Inflammatory macrophage treated with lipopolysaccharide for 1 hour (primary cell): ENCODE data around the gene COMTD1.
"Not testable (repeated sequence)": the region's sequence is repeated elsewhere in the genome, so short reads cannot be mapped to it uniquely, and the experiment has no call there.

ENCODE experiments used
- DNase-seq, 2 donors: peaks; one replicate each; pipeline ENCODE4 v3.0.0-alpha.2; 2020 to 2022

The COMTD1 gene

DNA sequence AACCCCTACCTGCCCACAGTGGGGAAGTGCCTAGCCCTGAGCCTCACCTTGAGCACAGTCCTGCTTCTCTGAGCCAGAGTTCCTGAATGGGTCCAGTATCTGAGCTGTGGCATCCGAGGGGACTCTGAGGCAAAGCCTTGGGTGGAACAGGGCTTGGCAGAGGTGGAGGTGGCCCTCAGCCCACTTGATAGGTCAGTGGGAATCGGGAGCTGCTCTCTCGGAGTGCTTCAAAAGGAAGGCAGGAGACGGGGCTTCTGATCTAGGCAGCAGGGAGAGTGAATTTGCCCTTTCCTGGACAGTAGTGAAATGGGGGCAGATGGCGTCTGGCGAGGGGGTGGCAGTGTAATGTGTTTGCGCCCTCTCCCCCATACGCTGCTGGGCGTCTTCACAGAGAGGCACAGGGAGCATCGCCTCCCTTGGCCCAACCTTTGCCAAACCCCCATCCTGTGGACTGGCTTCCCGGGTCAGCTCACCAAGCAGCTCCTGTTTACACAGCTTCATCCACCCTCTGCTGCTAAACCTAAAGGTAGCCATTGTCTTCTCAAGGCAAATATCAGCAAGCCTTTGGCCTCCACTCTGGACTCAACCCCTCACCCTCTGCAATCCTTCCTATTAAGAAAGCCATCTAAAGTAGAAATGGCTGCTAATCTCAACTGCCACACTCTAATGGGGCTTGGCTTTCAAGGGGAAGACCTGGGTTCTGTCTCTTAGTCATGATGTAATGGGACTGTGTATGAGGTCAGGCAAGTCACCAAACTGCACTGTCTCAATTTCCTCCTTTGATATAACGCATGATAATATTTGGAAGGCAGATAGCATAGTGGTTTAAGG, 46.3 kb downstream of the COMTD1 start:
- no peak for DNase-seq

DNA sequence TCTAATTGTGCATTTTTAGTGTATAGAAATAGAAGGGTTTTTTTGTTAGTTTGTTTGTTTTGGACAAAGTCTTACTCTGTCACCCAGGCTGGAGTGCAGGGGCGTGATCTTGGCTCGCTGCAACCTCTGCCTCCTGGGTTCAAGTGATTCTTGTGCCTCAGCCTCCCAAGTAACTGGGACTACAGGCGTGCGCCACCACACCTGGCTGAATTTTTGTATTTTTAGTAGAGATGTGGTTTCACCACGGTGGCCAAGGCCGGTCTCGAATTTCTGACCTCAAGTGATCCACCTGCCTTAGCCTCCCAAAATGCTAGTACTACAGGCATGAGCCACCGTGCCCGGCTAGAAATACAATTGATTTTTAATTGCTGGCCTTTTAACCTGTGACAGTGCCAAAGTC, 47.2 kb downstream of the COMTD1 start:
- DNase-seq = not testable (repeated sequence)

DNA sequence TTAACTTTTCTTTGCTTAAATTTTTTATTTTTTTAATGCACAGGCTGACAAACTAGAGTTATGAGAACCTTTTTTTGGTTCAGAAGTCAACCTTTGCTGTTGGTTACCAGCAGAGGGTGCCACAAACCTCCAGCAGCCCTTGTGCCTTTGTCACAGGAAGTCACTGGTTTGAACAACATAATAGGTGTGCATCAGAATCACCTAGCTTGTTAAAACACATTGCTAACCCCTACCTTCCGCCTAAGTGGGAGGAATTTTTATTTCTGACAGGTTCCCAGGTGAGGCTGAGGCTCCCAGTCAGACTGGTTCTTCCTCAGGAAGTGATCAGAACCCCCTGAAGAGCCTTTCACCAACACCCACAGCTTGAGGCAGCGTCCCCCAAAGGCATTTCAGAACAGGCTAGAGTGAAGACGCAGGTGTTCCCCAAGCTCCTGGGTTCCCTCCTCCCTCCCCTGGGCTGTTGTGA, 47.8 kb downstream of the COMTD1 start:
- peak; percentile 45 to 68 for DNase-seq

DNA sequence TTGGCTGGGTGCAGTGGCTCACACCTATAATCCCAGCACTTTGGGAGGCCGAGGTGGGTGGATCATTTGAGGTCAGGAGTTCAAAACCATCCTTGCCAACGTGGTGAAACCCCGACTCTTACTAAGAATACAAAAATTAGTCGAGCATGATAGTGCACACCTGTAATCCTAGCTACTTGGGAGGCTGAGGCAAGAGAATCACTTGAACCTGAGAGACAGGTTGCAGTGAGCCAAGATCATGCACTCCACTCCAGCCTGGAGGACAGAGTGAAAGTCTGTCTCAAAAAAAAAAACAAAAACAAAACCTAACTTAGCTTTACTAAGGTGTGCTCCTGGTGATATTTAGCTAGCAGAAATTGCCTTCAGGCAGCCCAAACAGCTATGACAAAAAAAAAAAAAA, 49.4 kb downstream of the COMTD1 start:
- no peak for DNase-seq
